ENCODE data around the gene ODAD3. TPM values are rescaled to one million over a fixed set of nuclear protein-coding genes. Genes with fewer than 3 reads are reported as not detected.

Gene ODAD3
- total and polyA plus RNA-seq, 8 donors, result 0.38 to 0.92 (median 0.62) TPM; not detected in 5

DNA sequence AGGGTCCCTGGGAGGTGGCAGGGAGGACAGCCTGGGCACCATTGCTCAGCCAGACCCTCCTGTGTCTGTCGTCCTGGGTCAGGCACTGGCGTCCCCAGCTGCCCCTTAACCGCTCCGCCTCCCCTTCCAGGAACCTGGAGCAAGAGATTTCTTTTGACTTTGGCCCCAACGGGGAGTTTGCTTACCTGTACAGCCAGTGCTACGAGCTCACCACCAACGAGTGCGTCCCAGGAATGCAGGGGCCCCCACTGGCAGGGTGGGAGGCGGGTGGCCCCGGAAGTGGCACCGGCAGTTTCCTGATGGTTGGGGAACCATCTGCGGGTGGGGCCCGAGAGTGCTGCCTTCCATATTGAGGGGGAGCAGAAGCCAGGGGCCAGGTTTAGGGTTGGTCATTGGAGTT, 13.5 kb upstream of the ODAD3 start:
- no peak for TF ChIP-seq POLR2A (IDR thresholded peaks at IDR 0.05)
- TF ChIP-seq EP300 (IDR thresholded peaks at IDR 0.05), result no peak
- TF ChIP-seq POLR2AphosphoS5 (IDR thresholded peaks at IDR 0.05), result no peak
- TF ChIP-seq, protein P1, sequence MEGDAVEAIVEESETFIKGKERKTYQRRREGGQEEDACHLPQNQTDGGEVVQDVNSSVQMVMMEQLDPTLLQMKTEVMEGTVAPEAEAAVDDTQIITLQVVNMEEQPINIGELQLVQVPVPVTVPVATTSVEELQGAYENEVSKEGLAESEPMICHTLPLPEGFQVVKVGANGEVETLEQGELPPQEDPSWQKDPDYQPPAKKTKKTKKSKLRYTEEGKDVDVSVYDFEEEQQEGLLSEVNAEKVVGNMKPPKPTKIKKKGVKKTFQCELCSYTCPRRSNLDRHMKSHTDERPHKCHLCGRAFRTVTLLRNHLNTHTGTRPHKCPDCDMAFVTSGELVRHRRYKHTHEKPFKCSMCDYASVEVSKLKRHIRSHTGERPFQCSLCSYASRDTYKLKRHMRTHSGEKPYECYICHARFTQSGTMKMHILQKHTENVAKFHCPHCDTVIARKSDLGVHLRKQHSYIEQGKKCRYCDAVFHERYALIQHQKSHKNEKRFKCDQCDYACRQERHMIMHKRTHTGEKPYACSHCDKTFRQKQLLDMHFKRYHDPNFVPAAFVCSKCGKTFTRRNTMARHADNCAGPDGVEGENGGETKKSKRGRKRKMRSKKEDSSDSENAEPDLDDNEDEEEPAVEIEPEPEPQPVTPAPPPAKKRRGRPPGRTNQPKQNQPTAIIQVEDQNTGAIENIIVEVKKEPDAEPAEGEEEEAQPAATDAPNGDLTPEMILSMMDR (IDR thresholded peaks at IDR 0.05), result no peak
- H3K9me3 ChIP-seq, result no peaks in the 10 kb centered on the region
- peaks cover 52 to 78% (median 77%) of the 10 kb centered on the region in 4 donors for H3K36me3 ChIP-seq
- peaks cover 0 to 14% (median 4%) of the 10 kb centered on the region in 4 donors for H3K4me1 ChIP-seq
- no peak overlapping the region for H3K27ac ChIP-seq
- DNase-seq, result no peak
- H3K27me3 ChIP-seq, result peaks cover 0 to 14% (median 0%) of the 10 kb centered on the region in 3 donors
- WGBS, 5 donors, result 81 to 88% (median 86%) methylated on average over 3 to 13 of the region's 13 CpGs
- no peak overlapping the region for H3K4me3 ChIP-seq
- intact Hi-C loops (cut with DNase I; ENCODE audit: low total_unique reads), result loop anchor here (10.0 kb wide), 1 partner anchor 154 kb away; the partner anchor contains the start of gene TSPAN16

DNA sequence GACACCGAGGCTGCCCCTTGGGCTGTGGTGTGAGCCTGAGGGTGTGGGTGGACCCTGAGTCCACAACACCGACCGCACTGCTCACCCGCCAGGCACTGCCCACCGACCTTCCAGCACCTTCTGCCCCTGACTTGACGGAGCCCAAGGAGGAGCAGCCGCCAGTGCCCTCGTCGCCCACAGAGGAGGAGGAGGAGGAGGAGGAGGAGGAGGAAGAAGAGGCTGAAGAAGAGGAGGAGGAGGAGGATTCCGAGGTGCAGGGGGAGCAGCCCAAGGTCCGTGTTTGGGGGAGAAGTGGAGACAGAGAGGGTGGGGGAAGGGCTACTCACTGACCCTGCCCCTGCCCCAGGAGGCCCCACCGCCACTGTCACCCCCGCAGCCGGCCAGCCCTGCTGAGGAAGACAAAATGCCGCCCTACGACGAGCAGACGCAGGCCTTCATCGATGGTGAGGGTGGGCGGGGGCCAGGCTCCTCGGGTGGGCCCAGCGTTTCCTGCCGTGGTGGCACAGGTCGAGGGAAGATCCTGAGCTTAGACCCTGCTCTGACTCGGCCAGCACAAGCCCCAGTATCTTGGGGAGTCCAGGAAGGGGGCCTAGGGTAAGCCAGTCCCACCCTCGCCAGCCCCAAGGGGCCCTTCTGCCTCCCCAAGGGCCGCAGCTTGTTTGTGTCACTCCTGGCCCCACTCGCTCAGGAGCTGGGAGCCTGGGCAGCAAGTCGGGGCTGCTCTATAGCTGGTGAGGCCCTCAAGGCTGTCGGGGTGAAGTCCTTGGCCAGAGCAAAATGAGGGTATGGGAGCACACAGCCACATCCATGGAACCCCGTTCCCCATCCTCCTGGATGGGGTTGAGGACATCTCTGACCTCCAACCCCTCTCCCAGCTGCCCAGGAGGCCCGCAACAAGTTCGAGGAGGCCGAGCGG, 12.7 kb upstream of the ODAD3 start:
- H3K4me1 ChIP-seq, result peaks cover 0 to 14% (median 4%) of the 10 kb centered on the region in 4 donors
- no peak overlapping the region for H3K27ac ChIP-seq
- H3K9me3 ChIP-seq, result no peaks in the 10 kb centered on the region
- TF ChIP-seq, protein P1 (IDR thresholded peaks at IDR 0.05), result no peak
- H3K27me3 ChIP-seq, result peaks cover 0 to 6% (median 0%) of the 10 kb centered on the region in 3 donors
- WGBS, 5 donors, result 88 to 95% (median 93%) methylated on average over 16 to 35 of the region's 35 CpGs
- no peak overlapping the region for H3K4me3 ChIP-seq
- intact Hi-C loops (cut with DNase I; ENCODE audit: low total_unique reads), result loop anchor here (10.0 kb wide), 1 partner anchor 153 kb away; the partner anchor contains the start of gene TSPAN16
- peaks cover 56 to 86% (median 85%) of the 10 kb centered on the region in 4 donors for H3K36me3 ChIP-seq
- DNase-seq, result no peak

DNA sequence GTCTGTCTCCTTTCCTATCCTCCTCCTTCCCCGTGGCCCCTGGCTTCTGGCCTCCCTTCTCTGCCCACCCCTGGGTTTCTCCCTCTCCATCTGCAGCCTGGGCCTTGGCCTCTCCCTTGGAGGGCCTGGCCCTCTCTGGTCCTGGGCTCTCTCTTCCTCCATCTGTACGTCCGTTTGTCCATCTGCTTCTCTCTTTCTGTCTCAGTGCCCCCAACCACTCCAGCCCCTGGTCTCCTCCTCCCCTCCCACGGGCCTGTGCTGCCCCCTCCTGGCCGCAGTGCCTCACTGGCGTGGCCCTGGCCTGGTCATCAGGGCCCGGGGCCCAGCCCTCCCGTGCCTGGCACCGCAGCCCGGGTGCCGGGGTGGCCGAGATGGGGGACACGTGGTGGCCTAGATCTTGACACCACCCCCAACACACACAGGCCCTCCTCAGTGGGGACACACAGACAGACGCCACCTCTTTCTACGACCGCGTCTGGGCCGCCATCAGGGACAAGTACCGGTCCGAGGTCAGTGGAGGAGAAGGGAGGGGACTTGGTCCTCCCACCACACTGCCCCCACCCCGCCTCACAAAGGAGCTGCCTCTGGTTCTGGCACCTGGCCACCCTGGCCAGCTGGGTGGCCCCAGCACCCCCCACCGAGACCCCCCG, 11.9 kb upstream of the ODAD3 start:
- WGBS, 5 donors, result 55 to 63% (median 57%) methylated on average over 18 to 23 of the region's 23 CpGs
- Histone ChIP-seq H3K4me1 (peaks cover 0 to 11% (median 4%) of the 10 kb centered on the region in 4 donors), H3K36me3 (peaks cover 64 to 94% (median 93%) of the 10 kb centered on the region in 4 donors), H3K27ac (peak overlapping the region in 1 of 5 donors; percentile 28), H3K27me3 (peaks cover 0 to 4% (median 0%) of the 10 kb centered on the region in 3 donors), H3K4me3 (no peak overlapping the region), H3K9me3 (no peaks in the 10 kb centered on the region)
- DNase-seq, result peak; percentile 63 to 71
- TF ChIP-seq, protein P1 (IDR thresholded peaks at IDR 0.05), result peak in 5 of 7 experiments; percentile 69 to 94 (median 83)
- no peak for TF ChIP-seq POLR2AphosphoS5 (IDR thresholded peaks at IDR 0.05)
- intact Hi-C loops (cut with DNase I; ENCODE audit: low total_unique reads), result loop anchor here (10.0 kb wide), 1 partner anchor 152 kb away; the partner anchor contains the start of gene TSPAN16

DNA sequence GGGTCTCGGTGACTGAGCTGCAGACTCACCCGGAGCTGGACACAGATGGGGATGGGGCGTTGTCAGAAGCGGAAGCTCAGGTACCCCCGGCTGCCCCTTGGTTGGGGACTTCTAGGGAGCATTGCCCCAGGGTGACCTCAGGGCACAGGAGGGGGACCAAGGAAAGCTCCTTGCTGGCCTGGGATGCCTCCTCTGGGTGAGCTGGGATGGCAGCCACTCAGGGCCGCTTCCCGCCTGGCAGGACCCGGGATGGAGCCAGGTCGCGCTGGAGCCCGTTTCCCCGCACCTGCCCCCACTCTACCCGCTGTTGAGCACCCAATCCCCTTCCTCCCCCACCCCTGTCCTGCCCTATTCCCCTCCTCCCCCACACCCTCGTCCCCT, 11.3 kb upstream of the ODAD3 start:
- DNase-seq, result no peak
- Histone ChIP-seq H3K27me3 (no peaks in the 10 kb centered on the region), H3K4me1 (peaks cover 0 to 7% (median 2%) of the 10 kb centered on the region in 4 donors), H3K36me3 (peaks cover 68 to 100% (median 98%) of the 10 kb centered on the region in 4 donors), H3K9me3 (no peaks in the 10 kb centered on the region), H3K4me3 (no peak overlapping the region), H3K27ac (no peak overlapping the region)
- 84 to 94% (median 90%) methylated on average over 12 to 14 of the region's 14 CpGs for WGBS, 5 donors
- TF ChIP-seq POLR2A (IDR thresholded peaks at IDR 0.05) (no peak), POLR2AphosphoS5 (IDR thresholded peaks at IDR 0.05) (no peak), EP300 (IDR thresholded peaks at IDR 0.05) (no peak)
- TF ChIP-seq, protein P1 (IDR thresholded peaks at IDR 0.05), result no peak
- intact Hi-C loops (cut with DNase I; ENCODE audit: low total_unique reads), result loop anchor here (10.0 kb wide), 1 partner anchor 151 kb away; the partner anchor contains the start of gene TSPAN16

Measured in stomach (tissue), 9 donors.